Panc1 (cell line): ENCODE measurements around the gene PTGDR2. TPM values are rescaled to one million over a fixed set of nuclear protein-coding genes. Genes with fewer than 3 reads are reported as not detected.

Source experiments
- ATAC-seq: fragments of 200-7000 bp; cut with Tn5 transposase; 2 replicates; pipeline ENCODE4 v1.9.1; 2020; ENCODE audit warnings: mild to moderate bottlenecking, moderate library complexity
- BruUV-seq: library from RNA; stranded (reverse); fragments of 400-500 nt; replicated peaks from 2 replicates; lab custom pipeline; 2021; lab: Mats Ljungman, UMichigan
- CTCF ChIA-PET: fragments of 300-600 bp; sonication (Branson Sonifier 250); formaldehyde crosslinking; loops from one replicate; lab custom pipeline; 2022; ENCODE audit warnings: antibody characterized with exemption; lab: Charles Lee
- POLR2A ChIA-PET: fragments of 300-600 bp; sonication (Branson Sonifier 250); formaldehyde crosslinking; loops from one replicate; lab custom pipeline; 2022; ENCODE audit warnings: antibody characterized with exemption; lab: Charles Lee
- DNase-seq: peaks from one replicate; pipeline ENCODE4 v3.0.0-alpha.2; 2010; ENCODE audit warnings: low read depth, low spot score
- H3K27ac ChIP-seq: 2 replicates; pipeline ENCODE4 v1.5.1; 2011; ENCODE audit warnings: mild to moderate bottlenecking, low read length, inconsistent platforms
- H3K27me3 ChIP-seq: fragments of 200-500 bp; sonication (Bioruptor generic); 2 replicates; pipeline ENCODE4 v1.6.0; 2014; ENCODE audit warnings: low read length, inconsistent platforms; ENCODE audit not compliant: control insufficient read depth, insufficient read depth
- H3K36me3 ChIP-seq: fragments of 200-500 bp; sonication (Bioruptor generic); 2 replicates; pipeline ENCODE4 v1.5.1; 2014; ENCODE audit warnings: inconsistent platforms, mild to moderate bottlenecking, low read length, moderate library complexity; ENCODE audit not compliant: control insufficient read depth, insufficient read depth
- H3K4me1 ChIP-seq: 2 replicates; pipeline ENCODE4 v1.5.1; 2011; ENCODE audit warnings: inconsistent platforms, mild to moderate bottlenecking, low read length, moderate library complexity; ENCODE audit not compliant: control insufficient read depth, insufficient read depth
- H3K4me3 ChIP-seq, 2 experiments: 2 replicates each; pipeline ENCODE4 v1.5.1; 2011 to 2012; ENCODE audit warnings: low read depth in 2 of 2, low read length in 2 of 2, mild to moderate bottlenecking in 2 of 2, inconsistent platforms in 1 of 2, moderate library complexity in 1 of 2
- H3K9me3 ChIP-seq: fragments of 200-500 bp; sonication (Bioruptor generic); 2 replicates; pipeline ENCODE4 v1.5.1; 2014; ENCODE audit warnings: low read depth, mild to moderate bottlenecking, inconsistent platforms, low read length, moderate library complexity; ENCODE audit not compliant: control insufficient read depth, insufficient read depth
- CTCF ChIP-seq: fragments of 450-650 bp; IDR thresholded peaks from 2 replicates; pipeline ENCODE4 v1.5.1; 2017; ENCODE audit warnings: mild to moderate bottlenecking
- POLR2AphosphoS5 ChIP-seq: IDR thresholded peaks from 2 replicates; pipeline ENCODE4 v1.6.1; 2012; ENCODE audit warnings: mild to moderate bottlenecking, low read depth, low read length, moderate library complexity
- REST ChIP-seq, 2 experiments: IDR thresholded peaks; 2 replicates each; pipeline ENCODE4 v1.6.1; 2011 to 2012; ENCODE audit warnings: low read depth in 2 of 2, control low read depth in 1 of 2, low read length in 1 of 2, mild to moderate bottlenecking in 1 of 2, moderate library complexity in 1 of 2; ENCODE audit not compliant: insufficient read depth in 1 of 2
- SIN3A ChIP-seq: IDR thresholded peaks from 2 replicates; pipeline ENCODE4 v1.6.1; 2012; ENCODE audit warnings: low read depth, mild to moderate bottlenecking, low read length, moderate library complexity, borderline replicate concordance; ENCODE audit not compliant: insufficient read depth
- TCF7L2 ChIP-seq: IDR thresholded peaks from 2 replicates; pipeline ENCODE4 v1.6.1; 2011; ENCODE audit warnings: mild to moderate bottlenecking, low read depth, low read length, inconsistent platforms
- in situ Hi-C: cut with HindIII; loops from 2 replicates; pipeline ENCODE4 v1.10.0; 2016; ENCODE audit warnings: low sequenced_read_pairs, low pct_unique_long_range_greater_than_20kb
- intact Hi-C: fragments of 100-400 bp; cut with micrococcal nuclease; formaldehyde crosslinking; loops from one replicate; pipeline ENCODE4 v1.10.0; 2022; ENCODE audit not compliant: unreplicated experiment
- total RNA-seq: library from RNA; stranded (reverse); gene quantifications from one replicate; pipeline ENCODE4 v1.2.1, GENCODE V29; 2021; ENCODE audit not compliant: unreplicated experiment

PTGDR2 gene
- total RNA-seq, 1 experiment from 2014 or later, result not detected

GRCh38 chr11:60816590-60817157 is 39.1 kb downstream of the PTGDR2 start:
- Histone ChIP-seq H3K36me3 (no peaks in the 10 kb centered on the region), H3K27ac (no peak overlapping the region), H3K4me1 (no peaks in the 10 kb centered on the region), H3K4me3 (no peak overlapping the region), H3K9me3 (no peaks in the 10 kb centered on the region), H3K27me3 (no peaks in the 10 kb centered on the region)
- no peak for ATAC-seq
- BruUV-seq, result no TSS peak
- POLR2A ChIA-PET, result no interaction called here
- intact Hi-C loops, result no loop called here
- in situ Hi-C loops, result no loop called here
- CTCF ChIA-PET, result no interaction called here
- DNase-seq, result no peak
- TF ChIP-seq TCF7L2, result no peak
- no peak for TF ChIP-seq REST (IDR thresholded peaks at IDR 0.05; ENCODE audit: insufficient read depth in 1 of 2, low read depth in 2 of 2, low read length in 1 of 2)
- no peak for TF ChIP-seq POLR2AphosphoS5
- no peak for TF ChIP-seq SIN3A
- no peak for TF ChIP-seq CTCF

- in situ Hi-C loops, result no loop called here
- intact Hi-C loops, result no loop called here
- POLR2A ChIA-PET, result no interaction called here
- no peak for TF ChIP-seq CTCF
- no peak for TF ChIP-seq REST (IDR thresholded peaks at IDR 0.05; ENCODE audit: insufficient read depth in 1 of 2, low read depth in 2 of 2, low read length in 1 of 2)
- TF ChIP-seq SIN3A, result no peak
- TF ChIP-seq TCF7L2, result no peak
- no peak for TF ChIP-seq POLR2AphosphoS5
- no peak overlapping the region for H3K27ac ChIP-seq
- no TSS peak for BruUV-seq
- H3K36me3 ChIP-seq, result no peaks in the 10 kb centered on the region
- DNase-seq (no peak), ATAC-seq (no peak)
- CTCF ChIA-PET, result no interaction called here
- no peaks in the 10 kb centered on the region for H3K9me3 ChIP-seq
- H3K27me3 ChIP-seq, result no peaks in the 10 kb centered on the region
- no peak overlapping the region for H3K4me3 ChIP-seq
- H3K4me1 ChIP-seq, result no peaks in the 10 kb centered on the region
Observed at GRCh38 chr11:60814112-60814511, 41.6 kb downstream of the PTGDR2 start.
